HL-60 (cell line): ENCODE data around the gene AKAP12.

Experiments used
- POLR2AphosphoS5 ChIP-seq: IDR thresholded peaks from 2 replicates; pipeline ENCODE4 v1.6.1; 2012; ENCODE audit warnings: low read depth
- TF ChIP-seq, protein P1 (sequence below): IDR thresholded peaks from one replicate; pipeline ENCODE4 v1.5.1; 2011; ENCODE audit warnings: low read length, control low read depth, inconsistent platforms; ENCODE audit not compliant: insufficient read depth

DNA sequence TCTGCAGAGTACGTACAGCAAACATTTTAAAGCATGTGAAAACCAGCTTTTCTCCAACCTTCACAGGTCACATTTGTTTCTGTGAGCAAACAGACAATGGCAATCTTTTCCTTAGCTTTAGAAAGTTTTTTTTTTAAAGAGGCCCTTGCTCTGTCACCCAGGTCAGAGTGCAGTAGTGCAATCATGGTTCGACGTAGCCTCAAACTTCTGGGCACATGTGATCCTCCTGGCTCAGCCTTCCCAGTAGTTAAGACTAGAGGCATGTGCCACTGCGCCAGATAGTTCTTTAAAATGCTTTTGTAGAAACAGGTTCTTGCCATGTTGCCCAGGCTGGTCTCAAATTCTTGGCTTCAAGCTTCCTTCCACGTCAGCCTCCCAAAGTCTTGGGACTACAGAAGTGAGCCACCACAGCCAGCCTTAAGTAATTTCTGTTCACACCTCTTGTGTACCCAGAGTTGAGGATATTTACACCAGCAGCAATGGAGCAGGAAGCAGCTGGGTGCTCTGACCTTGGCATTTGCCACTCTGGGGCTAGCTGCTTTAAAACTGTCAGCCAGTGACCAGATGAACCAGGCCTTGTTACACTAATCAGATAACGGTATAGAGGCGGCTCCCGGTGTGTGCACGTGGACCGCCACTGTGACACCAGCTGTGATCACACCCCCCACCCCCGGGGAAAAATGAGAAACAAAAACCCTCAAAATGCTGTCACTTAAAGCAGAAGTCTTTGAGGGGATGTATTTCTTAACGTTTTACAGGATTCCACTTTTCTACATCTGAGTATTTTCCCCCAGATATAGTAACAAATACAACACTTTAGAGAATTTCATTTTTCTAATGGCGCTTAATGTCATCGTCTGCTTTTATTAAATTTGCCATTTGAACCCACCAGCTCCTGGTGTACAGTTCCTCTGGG, 71.3 kb downstream of the AKAP12 start:
- TF ChIP-seq, protein P1, sequence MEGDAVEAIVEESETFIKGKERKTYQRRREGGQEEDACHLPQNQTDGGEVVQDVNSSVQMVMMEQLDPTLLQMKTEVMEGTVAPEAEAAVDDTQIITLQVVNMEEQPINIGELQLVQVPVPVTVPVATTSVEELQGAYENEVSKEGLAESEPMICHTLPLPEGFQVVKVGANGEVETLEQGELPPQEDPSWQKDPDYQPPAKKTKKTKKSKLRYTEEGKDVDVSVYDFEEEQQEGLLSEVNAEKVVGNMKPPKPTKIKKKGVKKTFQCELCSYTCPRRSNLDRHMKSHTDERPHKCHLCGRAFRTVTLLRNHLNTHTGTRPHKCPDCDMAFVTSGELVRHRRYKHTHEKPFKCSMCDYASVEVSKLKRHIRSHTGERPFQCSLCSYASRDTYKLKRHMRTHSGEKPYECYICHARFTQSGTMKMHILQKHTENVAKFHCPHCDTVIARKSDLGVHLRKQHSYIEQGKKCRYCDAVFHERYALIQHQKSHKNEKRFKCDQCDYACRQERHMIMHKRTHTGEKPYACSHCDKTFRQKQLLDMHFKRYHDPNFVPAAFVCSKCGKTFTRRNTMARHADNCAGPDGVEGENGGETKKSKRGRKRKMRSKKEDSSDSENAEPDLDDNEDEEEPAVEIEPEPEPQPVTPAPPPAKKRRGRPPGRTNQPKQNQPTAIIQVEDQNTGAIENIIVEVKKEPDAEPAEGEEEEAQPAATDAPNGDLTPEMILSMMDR: no peak
- no peak for TF ChIP-seq POLR2AphosphoS5
